ENCODE results near the gene IMPG2.

The IMPG2 gene

DNA sequence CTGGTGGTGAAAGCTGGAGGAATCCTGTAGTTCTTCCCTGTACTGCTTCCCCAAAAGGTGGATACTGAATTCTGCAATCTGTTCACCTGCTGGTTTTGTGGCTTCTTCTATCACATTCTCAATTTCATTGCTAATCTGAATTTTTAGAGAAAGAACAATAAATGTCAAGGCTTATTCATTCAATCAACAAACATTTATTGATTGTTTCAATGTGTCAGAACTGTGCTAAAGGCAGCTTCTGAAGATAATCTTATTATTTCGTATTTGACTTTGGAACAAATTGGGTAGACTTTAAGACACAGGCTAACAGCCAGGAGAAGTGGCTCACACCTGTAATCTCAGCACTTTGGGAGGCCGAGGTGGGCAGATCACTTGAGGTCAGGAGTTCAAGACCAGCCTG, 46.8 kb downstream of the IMPG2 start:
- no peak for DNase-seq (ENCODE audit: low spot score)

DNA sequence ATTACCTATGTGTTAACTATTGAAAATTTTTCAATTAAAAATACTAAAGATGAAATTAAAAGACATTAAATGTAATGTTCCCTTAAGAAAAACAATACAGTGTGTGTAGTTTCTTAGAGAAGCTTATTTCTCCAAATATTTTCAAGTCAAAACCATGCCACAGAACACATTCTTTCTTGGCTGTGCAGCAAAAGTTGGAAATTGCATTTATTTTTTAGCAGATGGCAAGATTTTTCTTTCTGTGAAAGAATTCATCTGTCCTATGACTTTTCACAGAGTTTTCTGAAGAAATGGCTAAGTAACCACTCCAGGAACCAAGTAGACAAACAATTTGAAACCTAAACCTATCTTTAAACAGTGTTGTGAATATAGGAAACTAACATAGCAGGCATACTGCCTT, 47.2 kb downstream of the IMPG2 start:
- no peak for DNase-seq (ENCODE audit: low spot score)

DNA sequence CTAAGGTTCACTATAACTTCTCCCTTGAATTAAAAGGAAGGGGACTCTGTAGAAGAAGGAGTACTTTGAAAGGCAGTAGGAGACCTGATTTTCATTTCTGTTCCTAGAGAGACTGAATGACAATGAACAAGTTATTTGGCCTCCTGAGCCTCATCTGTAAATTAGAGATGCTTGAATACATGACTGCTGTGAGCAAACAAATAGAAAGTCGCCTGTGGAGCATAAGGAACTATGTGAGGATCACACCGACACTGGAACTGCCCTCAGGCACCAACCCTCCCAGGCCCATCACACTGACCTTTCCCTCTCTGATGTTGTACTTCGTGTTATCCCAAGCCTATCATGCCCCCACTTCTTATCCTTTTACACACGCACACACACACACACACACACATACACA, 48.6 kb downstream of the IMPG2 start:
- DNase-seq (ENCODE audit: low spot score): no peak

DNA sequence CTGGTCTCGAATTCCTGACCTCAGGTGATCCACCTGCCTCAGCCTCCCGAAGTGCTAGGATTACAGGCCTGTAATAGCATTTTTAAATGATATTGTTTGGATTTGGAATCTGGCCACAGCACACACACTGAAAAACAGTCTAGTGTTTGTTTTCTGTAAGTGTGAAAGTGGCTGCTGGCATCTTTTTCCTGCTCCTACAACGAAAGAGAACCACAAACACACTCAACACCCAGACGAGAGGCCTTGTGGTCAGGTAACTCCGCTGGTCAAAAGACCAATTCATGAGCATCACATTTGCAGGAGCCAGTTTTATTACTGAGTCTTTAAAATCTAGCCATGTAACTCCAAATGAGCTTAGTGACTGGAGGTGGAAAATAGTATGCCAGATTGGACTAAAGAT, 50.2 kb downstream of the IMPG2 start:
- no peak for DNase-seq (ENCODE audit: low spot score)

DNA sequence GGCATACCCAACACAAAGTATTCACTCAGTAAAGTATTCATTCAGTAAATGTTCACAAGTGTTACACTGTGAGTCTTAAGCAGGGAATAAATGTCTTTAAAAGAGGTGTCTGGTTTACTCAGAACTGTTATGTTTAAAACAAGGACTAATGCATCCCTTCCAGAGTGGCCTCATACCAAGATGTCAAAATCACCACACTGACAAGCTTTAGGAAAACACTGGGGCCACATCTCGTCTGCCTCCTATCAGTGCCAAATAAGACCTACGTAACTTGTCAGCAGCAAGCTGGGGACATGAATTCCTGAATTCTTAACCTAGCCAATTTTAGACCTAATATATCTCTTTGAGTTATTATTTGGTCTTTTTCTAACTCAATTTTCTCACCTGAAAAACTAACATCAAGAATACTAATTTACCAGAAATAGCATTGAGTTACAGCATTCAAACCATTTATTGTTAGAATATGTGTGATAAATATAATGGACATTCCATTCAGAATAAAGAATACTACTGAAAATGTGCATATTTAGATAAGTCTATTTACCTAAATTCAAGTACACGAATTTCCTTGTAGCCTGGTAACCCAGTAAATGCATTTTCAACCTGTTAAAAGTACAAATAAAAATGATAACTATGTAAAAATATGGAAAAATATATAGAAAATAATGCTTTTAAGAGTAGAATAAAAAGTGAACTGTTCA, 51.3 kb downstream of the IMPG2 start:
- DNase-seq (ENCODE audit: low spot score): no peak

DNA sequence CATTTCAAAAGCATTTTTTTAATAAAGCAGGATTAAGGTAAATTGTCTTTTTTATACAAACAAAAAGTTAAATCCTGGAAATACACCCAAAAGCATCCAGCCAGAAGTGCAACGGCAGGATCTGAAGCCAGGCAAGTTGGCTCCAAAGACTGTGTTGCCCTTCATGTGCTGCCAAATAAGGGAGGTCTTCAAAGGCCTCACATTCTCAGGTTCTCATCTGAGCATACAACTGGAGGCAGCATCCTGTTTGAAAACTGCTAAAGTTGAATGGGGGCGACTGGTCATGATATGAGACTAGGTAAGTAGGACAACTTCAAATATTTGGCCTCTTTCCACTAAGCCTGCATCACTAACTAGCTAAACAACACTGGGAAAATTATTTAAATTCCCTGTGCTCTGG, 52.2 kb downstream of the IMPG2 start:
- DNase-seq (ENCODE audit: low spot score): no peak

DNA sequence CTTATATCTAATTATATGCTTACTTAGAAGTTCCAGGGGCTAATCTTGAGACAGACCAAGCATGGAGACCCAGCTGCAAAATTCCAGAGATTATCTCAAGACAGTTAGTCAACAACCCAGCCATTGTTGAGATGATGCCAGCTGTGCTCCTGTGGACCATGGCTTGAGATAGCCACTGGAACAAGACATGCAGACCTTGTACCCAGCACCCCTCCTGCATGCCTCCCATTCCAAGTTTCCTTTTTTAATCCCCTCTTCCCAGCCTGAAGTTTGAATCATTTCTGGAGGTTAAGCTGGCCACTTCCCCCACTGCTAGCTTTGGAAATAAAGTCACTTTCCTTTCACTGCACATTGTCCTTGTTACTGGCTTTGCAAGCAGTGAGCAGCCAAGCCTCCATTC, 53.8 kb downstream of the IMPG2 start:
- no peak for DNase-seq (ENCODE audit: low spot score)

DNA sequence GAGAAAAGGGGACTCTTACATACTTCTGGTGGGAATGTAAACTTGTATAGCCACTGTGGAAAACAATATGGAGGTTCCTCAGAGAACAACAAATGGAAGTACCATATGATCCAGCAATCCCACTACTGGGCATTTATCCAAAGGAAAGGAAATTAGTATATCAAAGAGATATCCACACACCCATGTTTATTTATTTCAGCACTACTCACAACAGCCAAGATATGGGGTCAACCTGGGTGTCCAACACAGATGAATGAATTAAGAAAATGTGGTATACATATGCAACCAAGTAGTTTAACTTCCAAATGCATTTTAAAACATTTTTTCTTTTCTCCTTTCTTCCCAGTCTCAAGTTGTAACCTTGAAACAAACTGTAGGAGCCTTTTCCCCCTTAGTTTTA, 54.3 kb downstream of the IMPG2 start:
- no peak for DNase-seq (ENCODE audit: low spot score)

DNA sequence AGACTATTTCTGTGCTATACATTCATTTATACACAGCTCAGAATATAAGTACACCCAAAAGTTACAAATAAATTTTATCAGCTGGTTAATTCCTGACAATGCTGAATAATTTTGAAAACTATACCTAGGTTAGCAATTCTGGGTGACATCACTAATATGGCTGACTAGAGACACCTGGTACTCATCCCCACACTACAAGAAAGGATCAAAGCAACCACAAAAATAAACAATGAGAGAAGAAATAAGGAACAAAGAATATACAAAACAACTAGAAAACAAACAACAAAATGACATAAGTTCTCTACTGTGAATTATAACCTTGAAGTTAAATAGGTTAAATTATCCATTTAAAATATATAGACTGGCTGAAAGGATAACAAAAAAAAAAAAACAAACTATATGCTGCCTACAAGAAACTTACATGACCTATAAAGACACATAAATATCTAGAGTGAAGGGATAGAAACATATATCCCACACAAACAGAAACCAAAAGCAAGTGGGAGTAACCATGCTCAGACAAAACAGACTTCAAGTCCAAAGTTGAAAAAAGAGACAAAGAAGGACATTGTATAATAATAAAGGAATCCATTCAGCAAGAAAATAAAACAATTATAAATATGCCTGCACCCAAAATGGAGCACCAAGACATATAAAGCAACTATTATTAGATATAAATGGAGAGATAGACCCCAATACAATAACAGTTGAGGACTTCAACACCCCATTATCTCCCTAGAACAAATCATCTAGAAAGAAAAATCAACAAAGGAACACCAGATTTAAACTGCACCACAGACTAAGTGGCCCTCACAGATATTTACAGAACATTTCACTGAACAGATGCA, 57.8 kb downstream of the IMPG2 start:
- no peak for DNase-seq (ENCODE audit: low spot score)

DNA sequence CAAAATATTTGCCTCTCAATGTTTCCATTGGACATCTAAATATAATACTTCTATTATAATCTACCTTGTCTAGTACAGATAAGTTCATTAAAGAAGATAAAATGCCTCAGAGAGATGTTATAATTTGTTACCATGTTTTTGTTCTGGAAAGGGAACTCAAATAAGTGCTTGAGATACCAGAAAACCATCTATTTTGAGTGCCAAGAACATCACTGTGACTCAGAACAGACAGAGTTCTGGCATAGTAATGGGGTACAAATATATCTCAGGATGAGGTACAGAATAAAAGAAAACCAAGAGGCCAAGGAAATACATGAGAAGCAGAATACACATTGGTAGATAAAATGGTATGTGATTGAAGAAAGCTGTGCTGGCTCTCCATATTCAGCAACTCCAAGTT, 58.9 kb downstream of the IMPG2 start:
- no peak for DNase-seq (ENCODE audit: low spot score)

DNA sequence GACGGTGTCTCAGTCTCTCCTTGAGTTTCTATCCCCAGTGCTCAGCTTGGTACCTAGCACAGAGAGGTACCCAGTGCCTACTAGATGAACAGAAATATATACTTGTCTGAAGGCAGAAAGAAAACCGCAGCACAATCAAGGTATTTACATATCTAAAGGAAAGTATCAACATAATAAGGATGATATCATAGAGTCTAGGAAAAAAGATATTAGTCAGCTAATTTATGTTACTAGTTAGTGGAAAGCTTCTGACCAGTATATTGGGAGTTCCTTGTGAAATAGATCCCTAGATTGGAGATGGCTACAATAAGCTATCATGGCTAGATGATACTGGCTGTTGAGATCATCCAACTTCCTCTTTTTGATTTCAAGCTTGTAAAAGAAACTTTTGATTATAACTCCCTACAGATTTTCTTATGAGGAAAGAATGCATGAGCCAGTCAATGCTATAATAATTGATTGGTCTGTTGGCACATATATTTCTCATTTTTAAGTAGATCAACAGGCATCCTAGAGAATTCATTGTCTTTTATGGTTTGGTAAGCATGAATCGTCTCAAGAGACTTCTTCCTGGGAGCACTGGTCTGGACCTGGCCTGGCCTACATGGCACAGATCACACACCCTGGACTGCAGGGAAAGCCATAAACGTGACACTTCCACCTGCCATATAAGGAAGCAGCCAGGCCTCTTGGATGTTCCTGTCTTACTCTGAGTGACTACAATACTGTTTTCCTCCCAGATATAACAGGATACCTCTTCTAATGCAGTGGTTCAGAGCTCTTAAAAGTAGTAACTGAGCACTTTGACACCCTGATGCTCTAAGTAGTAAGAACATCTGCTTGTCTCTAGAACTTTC, 60.7 kb downstream of the IMPG2 start:
- no peak for DNase-seq (ENCODE audit: low spot score)

DNA sequence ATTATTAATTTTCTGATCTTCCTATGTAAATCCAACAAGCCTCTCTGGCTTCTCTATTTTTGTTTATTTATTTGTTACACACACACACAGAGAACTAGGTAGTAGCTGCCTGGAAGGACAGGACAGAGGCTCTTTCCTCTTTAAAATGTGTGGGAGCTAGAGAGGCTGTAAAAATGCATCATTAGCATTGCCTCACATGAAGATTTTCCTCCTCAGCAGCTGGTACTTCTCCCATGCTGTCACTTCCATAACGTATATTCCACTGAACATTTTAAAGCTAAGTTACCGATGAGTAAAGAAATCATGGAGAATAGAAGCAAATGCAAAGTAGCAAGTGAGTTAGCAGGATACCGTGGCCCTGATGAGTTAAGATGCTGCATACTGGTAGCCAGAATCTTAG, 63.9 kb downstream of the IMPG2 start:
- no peak for DNase-seq (ENCODE audit: low spot score)

DNA sequence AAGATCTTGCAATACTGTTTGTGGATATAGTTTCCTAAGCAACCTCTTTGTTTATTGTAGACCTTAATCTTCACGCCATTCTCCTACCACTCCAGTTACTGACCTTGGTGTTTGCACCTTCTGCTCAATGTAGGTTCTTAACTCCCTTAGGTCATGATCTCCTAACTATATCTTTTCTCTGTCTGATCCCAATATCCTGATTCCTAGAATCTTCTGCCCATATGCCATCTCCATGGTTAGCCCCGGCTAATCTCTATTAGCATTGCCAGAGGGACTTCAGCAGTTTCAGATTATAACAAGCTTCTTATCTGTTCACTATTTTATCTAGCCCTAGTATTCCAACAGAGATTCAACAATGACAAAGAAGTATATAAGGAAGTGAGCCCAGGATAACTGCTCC, 64.9 kb downstream of the IMPG2 start:
- DNase-seq (ENCODE audit: low spot score): no peak

DNA sequence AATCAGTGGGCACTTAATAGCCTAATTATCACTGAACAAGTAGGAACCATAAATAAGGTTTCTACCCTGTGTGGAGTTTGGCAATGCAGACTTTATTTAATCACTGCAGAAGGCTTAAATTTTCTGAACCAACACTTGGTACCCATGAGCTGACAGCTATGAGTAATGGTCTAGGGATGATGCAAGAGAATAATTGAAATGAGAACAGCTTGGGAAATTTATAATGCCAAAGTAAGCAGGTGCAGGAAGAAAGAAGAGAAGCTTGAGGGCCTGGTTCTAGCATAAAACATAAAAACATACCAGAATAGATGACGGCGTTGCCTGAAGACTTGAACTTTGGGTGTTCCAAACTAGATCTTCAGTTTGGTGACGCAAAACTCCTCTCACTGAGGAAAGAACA, 67.0 kb downstream of the IMPG2 start:
- no peak for DNase-seq (ENCODE audit: low spot score)

DNA sequence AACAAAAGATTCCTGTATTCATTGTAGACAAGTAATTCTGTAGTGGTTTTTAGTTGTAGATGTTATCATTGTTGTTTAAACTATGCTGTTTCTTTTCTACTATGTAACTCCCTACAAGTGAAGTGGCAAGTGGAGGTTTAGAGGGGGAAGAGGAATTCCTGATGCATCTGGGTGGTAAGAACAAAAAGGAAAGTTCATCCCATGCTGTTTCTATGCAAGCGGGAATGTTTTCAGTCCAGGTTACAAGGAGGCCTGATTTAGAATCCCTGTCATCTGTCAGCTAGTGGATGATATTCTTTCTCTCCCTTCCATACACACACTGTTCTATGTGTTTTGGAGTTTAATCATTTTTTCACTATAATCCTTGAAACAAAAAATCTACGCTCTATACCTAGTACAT, 67.4 kb downstream of the IMPG2 start:
- DNase-seq (ENCODE audit: low spot score): no peak

DNA sequence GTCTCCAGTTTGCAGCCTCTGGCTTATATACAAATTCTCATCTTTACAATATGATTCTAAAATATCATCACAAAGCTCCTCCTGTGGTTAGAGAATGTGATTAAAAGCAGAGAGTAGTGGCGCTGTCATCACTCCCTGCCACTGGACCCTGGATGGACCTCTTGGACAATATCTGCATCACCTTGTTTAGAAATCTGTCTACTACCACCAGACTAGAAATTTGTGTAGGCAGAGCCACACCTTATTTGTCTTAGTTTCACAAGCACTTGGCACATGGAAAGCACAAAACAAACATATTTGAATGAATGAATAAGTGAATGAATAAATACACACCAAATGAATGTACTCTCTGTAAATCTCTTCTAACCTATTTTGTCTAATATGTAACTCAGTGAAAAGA, 68.1 kb downstream of the IMPG2 start:
- DNase-seq (ENCODE audit: low spot score): no peak

DNA sequence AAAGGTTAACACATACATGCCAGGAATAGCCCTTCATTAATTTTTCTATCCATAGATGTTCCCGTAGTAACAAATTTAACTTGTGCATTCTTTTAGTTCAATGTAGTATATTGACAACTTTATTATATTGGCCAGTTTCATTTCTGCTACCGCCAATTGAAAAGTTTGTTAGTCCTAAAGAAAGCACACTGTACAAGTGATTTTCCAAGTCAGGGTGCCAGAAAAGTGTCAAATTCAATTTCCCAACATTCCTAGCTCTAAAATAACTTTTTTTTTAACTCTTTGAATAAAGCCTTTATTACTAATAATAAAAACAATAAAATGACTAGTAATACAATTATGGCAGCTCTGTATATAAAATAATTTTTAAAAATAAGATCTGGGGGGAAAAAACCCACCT, 68.9 kb downstream of the IMPG2 start:
- no peak for DNase-seq (ENCODE audit: low spot score)

DNA sequence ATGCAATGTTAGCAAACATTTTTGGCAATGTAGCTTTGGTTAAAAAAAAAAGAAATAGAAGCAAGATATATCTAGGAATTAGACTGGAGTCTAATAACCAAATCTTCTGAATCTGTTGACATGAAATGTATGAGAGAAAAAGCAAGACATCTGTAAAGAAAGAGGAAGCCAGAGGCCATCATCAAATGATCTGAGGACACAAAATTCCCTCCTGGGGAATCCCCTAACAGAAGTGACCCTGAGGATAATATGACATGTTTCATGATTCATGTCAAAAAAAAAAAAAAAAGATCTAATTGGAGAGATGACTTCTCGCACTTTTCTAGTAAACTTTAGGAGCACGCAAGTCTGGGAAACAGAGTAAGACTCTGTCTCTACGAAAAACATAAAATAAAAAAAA, 70.9 kb downstream of the IMPG2 start:
- no peak for DNase-seq (ENCODE audit: low spot score)

DNA sequence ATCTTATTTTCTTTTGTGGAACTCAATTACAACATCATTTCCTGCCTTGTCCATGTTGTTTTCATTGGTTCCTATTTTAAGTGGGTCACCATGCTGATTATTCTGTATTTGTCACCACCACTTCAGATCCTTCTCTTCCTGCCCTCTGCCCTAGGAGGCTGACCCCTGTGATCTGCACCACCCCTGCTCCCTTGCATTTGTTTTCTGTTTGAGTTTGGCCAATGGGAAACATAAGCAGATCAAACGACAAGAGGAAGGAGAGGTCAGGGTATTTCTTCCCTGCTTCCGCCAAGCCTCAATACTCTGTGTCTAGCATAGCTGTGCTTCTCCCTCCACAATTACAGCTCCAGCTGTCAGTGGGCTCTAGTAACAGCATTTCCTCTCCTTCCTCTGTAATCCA, 71.6 kb downstream of the IMPG2 start:
- no peak for DNase-seq (ENCODE audit: low spot score)

DNA sequence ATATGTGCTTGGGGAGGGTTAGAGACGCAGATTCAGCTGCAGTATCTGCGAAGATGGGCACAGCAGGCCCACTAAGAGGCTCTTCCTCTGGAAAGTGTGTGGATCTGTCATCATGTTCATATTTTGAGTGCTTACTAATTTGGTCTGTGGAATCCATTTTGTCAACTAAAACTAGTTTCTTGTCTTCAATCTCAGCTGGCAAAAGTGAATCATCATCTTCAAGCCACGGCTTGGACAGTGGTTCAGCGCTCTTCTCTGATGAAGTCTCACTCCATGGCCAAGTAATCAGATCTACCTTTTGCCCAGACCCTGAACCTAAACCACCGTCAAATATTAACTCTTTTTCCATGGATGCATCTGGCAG, 76.2 kb downstream of the IMPG2 start:
- DNase-seq (ENCODE audit: low spot score): no peak

DNA sequence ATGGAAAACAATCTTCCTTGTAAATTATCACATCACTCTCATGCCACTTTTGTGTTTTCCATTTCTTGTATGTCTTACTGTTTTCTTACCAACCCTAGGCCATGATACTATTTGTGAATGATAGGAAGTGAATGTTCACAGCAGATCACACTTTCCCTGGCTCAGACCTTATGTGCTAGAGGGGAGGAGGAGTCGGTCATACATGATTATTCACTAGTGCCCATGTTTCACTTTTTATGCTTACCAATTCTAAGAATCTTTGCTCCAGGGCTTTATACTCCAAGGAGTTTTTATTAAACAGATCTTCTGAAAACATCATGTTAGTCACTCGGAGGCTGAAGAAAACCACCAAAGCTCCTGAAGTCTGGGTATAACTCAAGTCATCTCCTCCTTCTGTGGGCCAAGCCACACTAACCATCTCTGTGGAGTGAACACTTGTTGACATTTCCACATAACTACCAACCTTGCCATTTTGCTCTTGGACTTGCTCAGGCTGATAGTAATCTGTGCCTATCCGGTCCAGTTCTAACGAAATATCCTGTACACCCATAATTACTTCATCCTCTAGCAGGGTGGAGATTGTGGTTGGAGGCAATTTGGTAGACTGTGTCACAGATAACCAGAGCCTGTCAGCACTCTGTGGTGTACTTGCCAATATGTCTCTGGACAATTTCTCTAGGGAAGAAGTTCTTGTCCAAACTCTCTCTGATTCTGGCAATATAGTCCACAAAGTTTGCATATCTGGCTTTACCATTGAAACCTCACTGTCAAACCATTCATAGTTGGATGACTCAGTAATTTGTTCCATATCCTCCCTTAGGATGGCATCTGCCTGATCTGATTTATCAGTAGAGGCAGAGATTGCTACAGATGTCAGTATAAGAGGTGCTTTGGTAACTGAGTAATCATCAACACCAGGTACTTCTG, 76.8 kb downstream of the IMPG2 start:
- DNase-seq (ENCODE audit: low spot score): no peak
